ENCODE data around the gene SLC44A5.
"Not testable (repeated sequence)": the region's sequence is repeated elsewhere in the genome, so short reads cannot be mapped to it uniquely, and the experiment has no call there.

DNA sequence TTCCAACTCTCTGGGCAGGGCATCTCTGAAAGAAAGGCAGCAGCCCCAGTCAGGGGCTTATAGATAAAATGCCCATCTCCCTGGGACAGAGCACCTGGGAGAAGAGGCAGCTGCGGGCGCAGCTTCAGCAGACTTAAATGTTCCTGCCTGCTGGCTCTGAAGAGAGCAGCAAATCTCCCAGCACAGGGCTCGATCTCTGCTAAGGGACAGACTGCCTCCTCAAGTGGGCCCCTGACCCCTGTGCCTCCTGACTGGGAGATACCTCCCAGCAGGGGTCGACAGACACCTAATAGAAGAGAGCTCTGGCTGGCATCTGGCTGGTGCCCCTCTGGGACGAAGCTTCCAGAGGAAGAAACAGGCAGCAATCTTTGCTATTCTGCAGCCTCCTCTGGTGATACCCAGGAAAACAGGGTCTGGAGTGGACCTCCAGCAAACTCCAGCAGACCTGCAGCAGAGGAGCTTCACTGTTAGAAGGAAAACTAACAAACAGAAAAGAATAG, 207.7 kb downstream of the SLC44A5 start:
- not testable (repeated sequence) for TF ChIP-seq POLR2A (IDR thresholded peaks at IDR 0.05)
- TF ChIP-seq, protein P1, sequence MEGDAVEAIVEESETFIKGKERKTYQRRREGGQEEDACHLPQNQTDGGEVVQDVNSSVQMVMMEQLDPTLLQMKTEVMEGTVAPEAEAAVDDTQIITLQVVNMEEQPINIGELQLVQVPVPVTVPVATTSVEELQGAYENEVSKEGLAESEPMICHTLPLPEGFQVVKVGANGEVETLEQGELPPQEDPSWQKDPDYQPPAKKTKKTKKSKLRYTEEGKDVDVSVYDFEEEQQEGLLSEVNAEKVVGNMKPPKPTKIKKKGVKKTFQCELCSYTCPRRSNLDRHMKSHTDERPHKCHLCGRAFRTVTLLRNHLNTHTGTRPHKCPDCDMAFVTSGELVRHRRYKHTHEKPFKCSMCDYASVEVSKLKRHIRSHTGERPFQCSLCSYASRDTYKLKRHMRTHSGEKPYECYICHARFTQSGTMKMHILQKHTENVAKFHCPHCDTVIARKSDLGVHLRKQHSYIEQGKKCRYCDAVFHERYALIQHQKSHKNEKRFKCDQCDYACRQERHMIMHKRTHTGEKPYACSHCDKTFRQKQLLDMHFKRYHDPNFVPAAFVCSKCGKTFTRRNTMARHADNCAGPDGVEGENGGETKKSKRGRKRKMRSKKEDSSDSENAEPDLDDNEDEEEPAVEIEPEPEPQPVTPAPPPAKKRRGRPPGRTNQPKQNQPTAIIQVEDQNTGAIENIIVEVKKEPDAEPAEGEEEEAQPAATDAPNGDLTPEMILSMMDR (IDR thresholded peaks at IDR 0.05) = not testable (repeated sequence)
